Loucy (cell line): ENCODE results near the gene ALKBH1.

Experiments
- H2AFZ ChIP-seq: fragments of 200-600 bp; sonication (generic); 2 replicates; pipeline ENCODE4 v1.6.0; 2016; ENCODE audit warnings: antibody characterized with exemption, mild to moderate bottlenecking, low read length, moderate library complexity
- H3F3A ChIP-seq: fragments of 200-600 bp; 2 replicates; pipeline ENCODE4 v1.6.0; 2016; ENCODE audit warnings: antibody characterized with exemption, low read depth, mild to moderate bottlenecking
- H3K27me3 ChIP-seq: fragments of 200-600 bp; sonication (generic); 2 replicates; pipeline ENCODE4 v1.6.1; 2014; ENCODE audit warnings: low read length, mild to moderate bottlenecking; ENCODE audit not compliant: insufficient read depth, poor library complexity, severe bottlenecking
- H3K36me3 ChIP-seq: fragments of 200-600 bp; sonication (generic); 2 replicates; pipeline ENCODE4 v1.6.1; 2016; ENCODE audit warnings: low read length; ENCODE audit not compliant: insufficient read depth
- H3K4me1 ChIP-seq: fragments of 200-600 bp; sonication (generic); 2 replicates; pipeline ENCODE4 v1.5.1; 2014; ENCODE audit warnings: low read length, mild to moderate bottlenecking; ENCODE audit not compliant: insufficient read depth, poor library complexity, severe bottlenecking
- H3K4me2 ChIP-seq: fragments of 200-600 bp; sonication (generic); 2 replicates; pipeline ENCODE4 v1.6.0; 2014; ENCODE audit warnings: antibody characterized with exemption, low read length, low read depth, mild to moderate bottlenecking; ENCODE audit not compliant: poor library complexity, severe bottlenecking
- H3K4me3 ChIP-seq: fragments of 200-600 bp; sonication (generic); 2 replicates; pipeline ENCODE4 v1.5.1; 2014; ENCODE audit warnings: low read length, mild to moderate bottlenecking, mixed read lengths; ENCODE audit not compliant: poor library complexity, severe bottlenecking
- H3K79me2 ChIP-seq: fragments of 200-600 bp; sonication (generic); 2 replicates; pipeline ENCODE4 v1.6.1; 2014; ENCODE audit warnings: low read length; ENCODE audit not compliant: insufficient read depth
- H3K9ac ChIP-seq: fragments of 200-600 bp; sonication (generic); 2 replicates; pipeline ENCODE4 v1.6.0; 2014; ENCODE audit warnings: mild to moderate bottlenecking, low read depth, low read length, moderate library complexity; ENCODE audit not compliant: poor library complexity, severe bottlenecking
- H3K9me2 ChIP-seq: fragments of 200-600 bp; sonication (generic); replicated peaks from 2 replicates; pipeline ENCODE4 v1.6.1; 2016; ENCODE audit warnings: low read depth, low read length, mixed read lengths
- H3K9me3 ChIP-seq: fragments of 200-600 bp; sonication (generic); 2 replicates; pipeline ENCODE4 v1.6.1; 2014; ENCODE audit warnings: mild to moderate bottlenecking, antibody characterized with exemption, low read length, low read depth; ENCODE audit not compliant: insufficient read depth
- H4K20me1 ChIP-seq: fragments of 200-600 bp; sonication (generic); 2 replicates; pipeline ENCODE4 v1.6.0; 2014; ENCODE audit warnings: antibody characterized with exemption, low read length, mild to moderate bottlenecking; ENCODE audit not compliant: insufficient read depth, poor library complexity, severe bottlenecking
- CTCF ChIP-seq: fragments of 200-600 bp; sonication (generic); conservative IDR thresholded peaks from 2 replicates; pipeline ENCODE4 v1.5.1; 2014; ENCODE audit warnings: mild to moderate bottlenecking, antibody characterized with exemption, low read length
- EZH2phosphoT487 ChIP-seq: fragments of 200-600 bp; IDR thresholded peaks from 2 replicates; pipeline ENCODE4 v1.6.1; 2018; ENCODE audit warnings: antibody characterized with exemption, mild to moderate bottlenecking, moderate library complexity, borderline replicate concordance

ALKBH1 gene

GRCh38 chr14:77730976-77731497, 23.2 kb upstream of the ALKBH1 start:
- Histone ChIP-seq H3K79me2 (no peaks in the 10 kb centered on the region), H3K4me1 (no peaks in the 10 kb centered on the region), H3K27me3 (no peaks in the 10 kb centered on the region), H3K36me3 (peaks cover 99% of the 10 kb centered on the region), H3K4me2 (no peak overlapping the region), H3K9me2 (no peaks in the 10 kb centered on the region), H3K9ac (no peak overlapping the region), H3K9me3 (no peaks in the 10 kb centered on the region), H3K4me3 (no peak overlapping the region), H2AFZ (no peak overlapping the region), H3F3A (no peaks in the 10 kb centered on the region), H4K20me1 (no peaks in the 10 kb centered on the region)
- TF ChIP-seq CTCF = no peak
- no peak for TF ChIP-seq EZH2phosphoT487

GRCh38 chr14:77722301-77722700, 14.5 kb upstream of the ALKBH1 start:
- no peak overlapping the region for H3K9ac ChIP-seq
- no peaks in the 10 kb centered on the region for H3K27me3 ChIP-seq
- no peaks in the 10 kb centered on the region; the same call in 1 of the 2 replicates for H3F3A ChIP-seq
- H3K9me3 ChIP-seq = no peaks in the 10 kb centered on the region
- H2AFZ ChIP-seq = no peak overlapping the region
- H3K4me1 ChIP-seq = no peaks in the 10 kb centered on the region
- H3K36me3 ChIP-seq = peaks cover 97% of the 10 kb centered on the region
- H3K4me2 ChIP-seq = no peak overlapping the region
- H3K9me2 ChIP-seq = no peaks in the 10 kb centered on the region
- H4K20me1 ChIP-seq = no peaks in the 10 kb centered on the region
- H3K4me3 ChIP-seq = no peak overlapping the region
- TF ChIP-seq CTCF (no peak), EZH2phosphoT487 (no peak)
- H3K79me2 ChIP-seq = 0 out of 2 replicates have a peak, but pooled peaks cover 7% of the 10 kb centered on the region

- no peaks in the 10 kb centered on the region for H3K9me2 ChIP-seq
- no peaks in the 10 kb centered on the region for H4K20me1 ChIP-seq
- no peak overlapping the region for H2AFZ ChIP-seq
- no peaks in the 10 kb centered on the region; the same call in 1 of the 2 replicates for H3F3A ChIP-seq
- no peaks in the 10 kb centered on the region for H3K9me3 ChIP-seq
- H3K4me1 ChIP-seq = no peaks in the 10 kb centered on the region
- 0 out of 2 replicates have a peak, but pooled peaks cover 7% of the 10 kb centered on the region for H3K79me2 ChIP-seq
- H3K27me3 ChIP-seq = no peaks in the 10 kb centered on the region
- peaks cover 97% of the 10 kb centered on the region for H3K36me3 ChIP-seq
- H3K9ac ChIP-seq = no peak overlapping the region
- H3K4me3 ChIP-seq = no peak overlapping the region
- TF ChIP-seq EZH2phosphoT487 (no peak), CTCF (no peak)
- H3K4me2 ChIP-seq = no peak overlapping the region
Observed at GRCh38 chr14:77721437-77721836, 13.6 kb upstream of the ALKBH1 start.
